Measurements from ENCODE around the gene VIM.
"Not testable (repeated sequence)": the region's sequence is repeated elsewhere in the genome, so short reads cannot be mapped to it uniquely, and the experiment has no call there.

VIM gene

DNA sequence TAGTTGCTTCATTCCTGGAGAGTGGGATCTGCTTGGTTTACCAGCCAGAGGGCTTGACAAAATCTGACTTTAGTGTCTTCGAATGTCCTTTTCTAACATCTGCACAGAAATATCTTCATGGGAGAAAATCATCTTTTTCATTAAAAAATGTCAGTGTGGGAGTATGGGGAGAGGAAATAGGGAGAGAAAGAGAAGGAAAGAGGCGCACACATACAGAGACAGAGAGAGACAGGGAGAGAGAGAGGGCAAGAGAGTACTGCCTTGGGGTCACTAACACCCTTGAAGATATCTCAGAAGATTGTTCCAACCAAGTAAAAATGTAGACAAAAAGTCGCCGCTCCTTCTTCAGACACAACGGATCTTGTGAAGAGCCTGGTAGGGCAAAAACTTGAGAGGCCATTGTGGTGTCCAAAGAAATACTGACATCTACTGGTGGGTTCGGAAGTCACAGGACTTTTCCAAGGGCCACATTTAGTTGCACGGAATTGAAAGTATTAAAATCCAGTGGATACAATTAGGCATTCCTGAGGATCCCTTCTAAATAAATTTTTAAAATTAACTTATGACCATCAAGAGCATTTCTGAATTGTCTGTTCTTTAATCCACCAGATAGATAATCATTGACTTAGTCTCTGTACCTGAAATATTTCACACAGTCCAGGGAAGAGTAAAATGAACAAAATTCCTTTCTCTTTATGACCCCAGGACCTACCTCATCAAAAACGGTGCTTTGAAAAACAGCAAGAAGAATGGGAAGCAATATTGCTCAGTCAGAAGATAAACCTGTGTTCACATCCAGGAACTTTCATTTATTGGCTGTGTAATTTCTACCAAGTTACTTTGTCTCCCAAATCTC is 29.7 kb downstream of the VIM start:
- no peak for DNase-seq

- no peak for DNase-seq
These were observed 34.5 kb downstream of the VIM start for GRCh38 chr10:17262502-17262901.

- DNase-seq: no peak
These were observed 35.5 kb downstream of the VIM start for GRCh38 chr10:17263580-17263979.

- no peak for DNase-seq
These were observed 37.4 kb downstream of the VIM start for GRCh38 chr10:17265468-17265867.

DNA sequence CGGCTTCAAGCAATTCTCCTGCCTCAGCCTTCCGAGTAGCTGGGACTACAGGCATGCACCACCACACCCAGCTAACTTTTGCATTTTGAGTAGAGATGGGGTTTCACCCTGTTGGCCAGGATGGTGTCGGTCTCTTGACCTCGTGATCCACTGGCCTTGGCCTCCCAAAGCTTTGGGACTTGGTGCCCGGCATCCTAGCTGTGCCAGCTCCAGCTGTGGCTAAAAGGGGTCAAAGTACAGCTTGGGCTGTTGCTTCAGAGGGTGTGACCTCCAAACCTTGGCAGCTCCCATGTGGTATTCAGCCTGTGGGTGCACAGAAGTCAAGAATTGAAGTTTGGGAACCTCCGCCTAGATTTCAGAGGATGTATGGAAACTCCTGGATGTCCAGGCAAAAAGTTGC is 38.5 kb downstream of the VIM start:
- DNase-seq: not testable (repeated sequence)

DNA sequence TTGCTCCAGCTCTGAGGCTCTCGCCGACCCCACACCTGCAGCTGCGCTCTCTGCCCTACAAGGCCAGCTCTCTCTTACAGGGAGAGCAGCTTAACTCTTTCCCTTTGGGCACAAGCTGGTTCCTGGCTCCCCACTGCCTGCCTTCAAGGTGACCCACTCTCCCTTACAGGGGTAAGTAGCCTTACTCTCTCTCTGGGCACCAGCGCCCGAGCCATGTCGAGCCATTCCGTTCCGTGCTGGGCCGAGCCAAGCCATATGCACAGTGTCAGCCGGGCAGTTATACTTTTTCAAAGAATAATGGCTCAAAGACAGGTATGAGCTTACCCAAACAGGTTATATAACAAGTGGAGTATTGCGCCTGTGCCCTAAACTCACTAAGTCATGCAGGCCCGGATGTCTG is 44.6 kb downstream of the VIM start:
- no peak for DNase-seq

DNA sequence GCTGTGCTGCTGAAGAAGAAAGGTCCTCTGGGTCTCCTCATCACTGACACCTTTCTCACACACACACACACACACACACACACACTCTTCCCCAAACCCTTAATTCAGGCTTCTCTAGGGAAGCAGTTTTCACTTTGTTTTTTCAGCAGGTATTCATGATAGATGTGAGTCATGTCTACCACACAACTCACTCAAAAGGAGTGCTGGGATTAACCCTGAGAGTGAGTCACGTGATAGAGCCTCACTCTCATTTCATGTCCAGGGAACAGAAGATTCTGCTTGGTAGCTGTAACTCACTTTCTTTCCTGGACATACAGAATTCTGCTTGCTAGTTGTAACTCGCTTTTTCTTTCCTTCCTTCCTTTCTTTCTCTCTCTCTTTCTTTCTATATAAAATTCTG is 45.4 kb downstream of the VIM start:
- DNase-seq: no peak

DNA sequence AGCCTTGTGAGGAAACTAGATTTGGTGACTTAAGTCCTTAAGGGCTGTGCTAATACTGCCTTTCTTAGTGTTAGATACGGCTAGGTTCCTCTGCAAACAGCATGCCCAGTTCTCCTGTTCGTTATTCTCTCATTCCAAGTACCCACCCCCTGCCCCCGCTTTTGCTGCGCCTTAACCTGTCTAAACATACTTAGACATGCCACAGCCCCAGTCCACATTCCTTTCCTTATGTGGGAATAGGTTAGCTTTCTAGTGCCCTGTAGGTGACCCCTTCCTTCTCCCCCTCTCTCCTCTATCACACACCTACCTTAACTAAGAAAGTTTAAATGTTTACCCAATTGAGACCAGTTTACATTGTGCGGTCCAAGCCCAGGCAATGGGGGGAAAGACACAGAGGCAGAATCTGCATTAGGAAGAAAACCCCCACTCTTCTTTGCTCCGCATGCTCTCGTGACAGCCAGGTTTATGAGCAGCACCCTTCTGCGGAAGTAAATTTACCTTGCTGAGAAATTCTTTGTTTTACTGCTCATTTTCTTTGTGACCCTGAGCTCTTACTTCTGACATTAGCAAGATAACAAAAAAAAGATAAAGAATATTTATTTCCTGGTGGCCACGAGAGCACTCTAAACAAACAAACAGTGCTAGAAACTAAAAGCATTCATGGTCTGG is 48.8 kb downstream of the VIM start:
- no peak for DNase-seq

DNA sequence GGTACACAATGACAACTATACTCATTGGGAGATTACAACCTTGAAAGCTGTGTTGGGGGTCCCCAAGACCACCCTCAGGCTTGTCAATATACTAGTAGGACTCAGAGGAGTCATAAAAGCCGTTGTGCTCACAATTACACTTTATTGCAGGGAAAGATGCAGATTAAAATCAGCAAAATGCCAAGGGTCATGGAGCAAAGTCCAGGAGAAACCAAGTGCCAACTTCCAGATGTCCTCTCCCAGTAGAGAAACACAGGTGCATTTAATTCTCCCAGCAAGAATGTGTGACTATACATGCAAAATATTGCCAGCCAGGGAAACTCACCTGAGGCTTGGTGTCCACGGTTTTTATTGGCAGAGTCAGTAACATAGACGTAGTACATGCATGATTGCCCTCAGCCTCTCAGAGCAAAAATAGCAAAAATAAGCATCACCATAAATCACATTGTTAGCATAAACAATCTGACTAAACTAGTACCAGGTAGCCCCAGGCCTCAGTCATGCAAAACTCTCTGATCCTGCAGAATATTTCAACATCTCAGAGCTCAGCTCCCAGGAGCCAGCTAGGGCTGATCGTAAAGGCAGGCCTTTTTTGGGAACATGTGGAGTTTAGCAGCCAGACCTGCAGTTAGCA is 50.7 kb downstream of the VIM start:
- DNase-seq: no peak

DNA sequence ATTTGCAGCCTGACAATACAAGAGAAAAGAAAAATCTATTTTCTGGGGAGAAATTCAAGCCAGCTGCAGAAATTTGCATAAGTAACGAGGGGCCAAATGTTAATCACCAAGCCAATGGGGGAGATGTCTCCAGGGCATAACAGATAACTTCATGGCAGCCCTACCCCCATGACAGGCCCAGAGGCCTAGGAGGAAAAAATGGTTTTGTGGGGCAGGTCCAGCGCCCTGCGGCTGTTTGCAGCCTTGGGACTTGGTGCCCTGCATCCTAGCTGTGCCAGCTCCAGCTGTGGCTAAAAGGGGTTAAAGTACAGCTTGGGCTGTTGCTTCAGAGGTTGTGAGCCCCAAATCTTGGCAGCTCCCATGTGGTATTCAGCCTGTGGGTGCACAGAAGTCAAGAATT is 54.3 kb downstream of the VIM start:
- DNase-seq: no peak

GRCh38 chr10:17286562-17287550 is 58.8 kb downstream of the VIM start:
- DNase-seq: no peak
